ENCODE measurements around the gene PACSIN2.
A peak's percentile ranks its signal among the peaks of the same experiment; 100 is the strongest.

PACSIN2 gene

GRCh38 chr22:42970029-42970428, 44.9 kb downstream of the PACSIN2 start:
- POLR2A ChIA-PET: no interaction called here
- CTCF ChIA-PET: interaction anchor here (0.7 kb wide), 1 partner anchor 25 kb away, joined by 3 read pairs; no protein-coding TSS in a partner anchor
- TF ChIP-seq CTCF (IDR thresholded peaks at IDR 0.05; ENCODE audit: insufficient read depth, low read length, missing control alignments): no peak
- DNase-seq (ENCODE audit: low read depth, low spot score): no peak
- no peak overlapping the region for H3K4me3 ChIP-seq (ENCODE audit: low read depth, low read length)

GRCh38 chr22:42969348-42969975, 45.5 kb downstream of the PACSIN2 start:
- TF ChIP-seq CTCF (IDR thresholded peaks at IDR 0.05; ENCODE audit: insufficient read depth, low read length, missing control alignments): no peak
- H3K4me3 ChIP-seq (ENCODE audit: low read depth, low read length): no peak overlapping the region
- POLR2A ChIA-PET: no interaction called here
- DNase-seq (ENCODE audit: low read depth, low spot score): peak; percentile 46
- CTCF ChIA-PET: interaction anchor here (1.7 kb wide), 1 partner anchor 11 kb away, joined by 7 read pairs; no protein-coding TSS in a partner anchor

DNA sequence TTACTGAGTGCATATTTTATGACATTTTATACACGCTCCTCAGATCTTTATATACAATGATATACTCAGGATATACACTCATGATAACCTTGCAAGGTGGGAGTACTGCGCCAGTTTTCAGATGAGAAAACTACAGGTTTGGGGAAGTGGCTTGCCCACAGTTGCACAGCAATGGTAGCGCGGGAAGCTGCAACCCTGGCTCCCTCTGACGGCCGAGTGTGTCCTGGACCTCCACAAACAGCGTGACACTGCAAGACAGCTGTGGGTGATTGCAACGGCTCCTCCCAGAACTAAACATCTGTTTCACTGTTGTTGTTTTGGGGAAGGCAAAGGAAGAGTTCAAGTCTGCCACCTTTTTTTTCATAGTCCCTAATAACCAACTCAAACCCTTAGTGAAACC, 47.0 kb downstream of the PACSIN2 start:
- CTCF ChIA-PET: interaction anchor here (1.7 kb wide), 1 partner anchor 9 kb away, joined by 7 read pairs; no protein-coding TSS in a partner anchor
- H3K4me3 ChIP-seq (ENCODE audit: low read depth, low read length): no peak overlapping the region
- DNase-seq (ENCODE audit: low read depth, low spot score): no peak
- POLR2A ChIA-PET: no interaction called here
- peak; percentile 8 for TF ChIP-seq CTCF (IDR thresholded peaks at IDR 0.05; ENCODE audit: insufficient read depth, low read length, missing control alignments)

DNA sequence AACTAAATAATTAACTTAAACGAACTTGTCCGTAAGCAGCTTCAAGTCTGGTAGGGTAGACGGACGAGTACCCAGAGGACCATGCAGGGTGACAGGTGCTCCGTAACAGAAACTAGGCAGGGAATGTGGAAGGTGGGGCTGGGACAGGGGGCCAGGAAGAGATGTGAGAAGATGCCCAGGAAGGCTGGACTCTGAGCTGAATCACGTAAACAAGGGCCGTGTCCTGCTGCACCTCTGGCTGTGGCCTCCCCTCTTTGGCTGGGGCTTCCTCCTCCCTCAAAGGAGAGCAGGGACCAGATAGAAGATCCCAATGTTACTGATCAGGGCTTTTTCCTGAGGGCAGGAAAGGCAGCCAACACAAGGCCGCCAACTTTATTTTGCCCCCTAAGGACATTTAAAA, 47.9 kb downstream of the PACSIN2 start:
- ChIA-PET CTCF (no interaction called here), POLR2A (no interaction called here)
- no peak for TF ChIP-seq CTCF (IDR thresholded peaks at IDR 0.05; ENCODE audit: insufficient read depth, low read length, missing control alignments)

DNA sequence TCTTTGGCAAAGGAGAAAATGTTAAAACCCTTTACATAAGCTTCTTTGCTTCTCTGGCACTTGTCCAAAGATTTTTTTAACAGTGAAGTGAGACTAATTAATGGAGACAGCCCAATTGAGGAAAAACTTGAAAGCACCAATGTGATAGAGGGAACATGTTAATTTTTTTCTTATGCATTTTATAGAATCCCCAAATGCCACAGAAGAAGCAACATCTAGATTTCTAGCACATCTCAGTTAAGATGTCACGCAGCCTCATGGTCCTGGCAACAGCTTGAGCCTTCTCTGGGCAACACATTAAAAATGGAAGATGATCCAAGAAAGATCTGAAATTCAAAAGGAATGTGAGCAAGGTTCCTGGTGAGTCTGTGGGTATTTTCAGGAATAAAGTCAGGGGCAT, 48.5 kb downstream of the PACSIN2 start:
- no peak overlapping the region for H3K4me3 ChIP-seq (ENCODE audit: low read depth, low read length)
- TF ChIP-seq CTCF (IDR thresholded peaks at IDR 0.05; ENCODE audit: insufficient read depth, low read length, missing control alignments): no peak
- ChIA-PET POLR2A (no interaction called here), CTCF (no interaction called here)
- no peak for DNase-seq (ENCODE audit: low read depth, low spot score)

More for the DNA sequence above, 47.9 kb downstream of the PACSIN2 start:
- no peak for DNase-seq (ENCODE audit: low read depth, low spot score)
- no peak overlapping the region for H3K4me3 ChIP-seq (ENCODE audit: low read depth, low read length)

GRCh38 chr22:42964994-42965699, 49.8 kb downstream of the PACSIN2 start:
- CTCF ChIA-PET: interaction anchor here (0.8 kb wide), 2 partner anchors 12 to 69 kb away, joined by 3 read pairs; no protein-coding TSS in a partner anchor
- POLR2A ChIA-PET: interaction anchor here (0.9 kb wide), 1 partner anchor 26 kb away, joined by 5 read pairs; no protein-coding TSS in a partner anchor
- no peak for TF ChIP-seq CTCF (IDR thresholded peaks at IDR 0.05; ENCODE audit: insufficient read depth, low read length, missing control alignments)
- H3K4me3 ChIP-seq (ENCODE audit: low read depth, low read length): no peak overlapping the region
- no peak for DNase-seq (ENCODE audit: low read depth, low spot score)
